ENCODE data around the gene ZBTB26. TPM values are rescaled to one million over a fixed set of nuclear protein-coding genes. Genes with fewer than 3 reads are reported as not detected.
"Not testable (repeated sequence)": the region's sequence is repeated elsewhere in the genome, so short reads cannot be mapped to it uniquely, and the experiment has no call there.

The ZBTB26 gene
- total and polyA plus RNA-seq, 12 donors, result 2.0 to 5.5 (median 3.7) TPM

DNA sequence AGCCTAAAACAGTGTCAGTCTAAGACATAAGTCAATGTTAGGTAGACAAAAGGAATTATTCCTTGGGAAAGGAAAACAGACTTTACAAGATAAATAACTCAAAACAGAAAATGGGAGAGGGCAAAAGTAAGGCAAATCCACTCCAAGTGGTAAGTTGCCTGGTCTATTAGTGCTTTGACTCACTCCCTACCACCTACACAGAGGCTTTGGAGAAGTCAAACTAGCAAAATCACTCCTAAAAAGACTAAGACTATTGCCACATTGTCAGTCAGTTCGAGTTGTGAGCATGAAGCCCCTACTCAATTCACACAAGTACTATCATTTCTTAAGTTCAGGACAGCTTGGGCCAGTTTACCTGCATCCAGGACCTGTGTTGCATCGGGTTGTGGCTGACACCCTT, 13.0 kb downstream of the ZBTB26 start:
- Histone ChIP-seq H3K9me3 (no peaks in the 10 kb centered on the region), H3K27ac (no peak overlapping the region), H3K36me3 (peaks cover 0 to 40% (median 11%) of the 10 kb centered on the region in 9 donors), H3K4me1 (peaks cover 0 to 8% (median 5%) of the 10 kb centered on the region in 9 donors), H3K27me3 (no peaks in the 10 kb centered on the region), H3K4me3 (no peak overlapping the region)
- intact Hi-C loops (cut with DNase I), result no loop called here
- TF ChIP-seq, protein P1, sequence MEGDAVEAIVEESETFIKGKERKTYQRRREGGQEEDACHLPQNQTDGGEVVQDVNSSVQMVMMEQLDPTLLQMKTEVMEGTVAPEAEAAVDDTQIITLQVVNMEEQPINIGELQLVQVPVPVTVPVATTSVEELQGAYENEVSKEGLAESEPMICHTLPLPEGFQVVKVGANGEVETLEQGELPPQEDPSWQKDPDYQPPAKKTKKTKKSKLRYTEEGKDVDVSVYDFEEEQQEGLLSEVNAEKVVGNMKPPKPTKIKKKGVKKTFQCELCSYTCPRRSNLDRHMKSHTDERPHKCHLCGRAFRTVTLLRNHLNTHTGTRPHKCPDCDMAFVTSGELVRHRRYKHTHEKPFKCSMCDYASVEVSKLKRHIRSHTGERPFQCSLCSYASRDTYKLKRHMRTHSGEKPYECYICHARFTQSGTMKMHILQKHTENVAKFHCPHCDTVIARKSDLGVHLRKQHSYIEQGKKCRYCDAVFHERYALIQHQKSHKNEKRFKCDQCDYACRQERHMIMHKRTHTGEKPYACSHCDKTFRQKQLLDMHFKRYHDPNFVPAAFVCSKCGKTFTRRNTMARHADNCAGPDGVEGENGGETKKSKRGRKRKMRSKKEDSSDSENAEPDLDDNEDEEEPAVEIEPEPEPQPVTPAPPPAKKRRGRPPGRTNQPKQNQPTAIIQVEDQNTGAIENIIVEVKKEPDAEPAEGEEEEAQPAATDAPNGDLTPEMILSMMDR (IDR thresholded peaks at IDR 0.05), result no peak
- DNase-seq, result no peak
- ATAC-seq, result no peak
- 88 to 90% methylated on average over 2 of the region's 2 CpGs for WGBS, 2 donors

DNA sequence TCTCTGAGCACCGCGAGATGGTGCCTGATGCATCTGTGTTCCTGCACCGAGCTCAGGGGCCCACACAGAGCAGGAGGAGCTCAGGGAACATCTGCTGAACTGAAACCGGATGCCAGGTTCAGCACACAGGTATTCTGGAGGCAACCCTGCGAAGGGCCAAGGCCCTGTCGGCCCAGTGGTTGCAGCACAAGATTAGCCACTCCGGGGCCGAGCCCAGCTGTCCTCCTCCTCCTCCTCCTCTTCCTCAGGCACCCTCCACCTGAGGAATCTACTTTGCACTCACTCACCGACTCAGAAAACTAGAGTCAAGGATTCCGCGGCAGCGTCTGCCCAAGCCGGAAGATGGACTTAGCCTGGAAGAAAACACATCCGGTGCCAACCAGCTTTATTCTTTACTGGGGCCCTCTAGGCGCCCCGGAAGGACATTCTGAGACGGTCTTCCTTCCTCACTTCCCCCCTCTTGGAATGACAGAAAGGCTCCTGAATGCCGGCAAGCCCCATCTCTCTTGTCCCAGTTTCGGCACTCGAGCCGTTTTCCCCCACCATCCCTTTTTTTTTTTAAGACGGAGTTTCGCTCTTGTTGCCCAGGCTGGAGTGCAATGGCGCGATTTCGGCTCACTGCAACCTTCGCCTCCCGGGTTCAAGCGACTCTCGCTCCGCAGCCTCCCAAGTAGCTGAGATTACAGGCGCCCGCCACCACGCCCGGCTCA, 18.2 kb downstream of the ZBTB26 start, which contains the start of gene ZBTB6:
Gene ZBTB6 (minus strand): TSS at position 360 of the 710 bp plus-strand sequence. CDS start 1,251 bp downstream, outside the sequence.
- ATAC-seq, result peak; percentile 95 to 100 (median 99)
- 1% methylated on average over 35 of the region's 35 CpGs for WGBS, 2 donors
- DNase-seq, result peak; percentile 52 to 80
- Histone ChIP-seq H3K4me1 (peaks cover 4 to 24% (median 18%) of the 10 kb centered on the region in 9 donors), H3K4me3 (peak within 1 kb of the TSS; percentile 45 to 91 (median 84)), H3K27me3 (no peaks in the 10 kb centered on the region), H3K36me3 (peaks cover 0 to 46% (median 13%) of the 10 kb centered on the region in 9 donors), H3K9me3 (no peaks in the 10 kb centered on the region), H3K27ac (peak within 1 kb of the TSS; percentile 57 to 92 (median 84))
- intact Hi-C loops (cut with DNase I), result loop anchor here in 1 of 10 donors (5.0 kb wide), 1 partner anchor 74 kb away; no protein-coding TSS in a partner anchor
- TF ChIP-seq, protein P1 (IDR thresholded peaks at IDR 0.05), result no peak

DNA sequence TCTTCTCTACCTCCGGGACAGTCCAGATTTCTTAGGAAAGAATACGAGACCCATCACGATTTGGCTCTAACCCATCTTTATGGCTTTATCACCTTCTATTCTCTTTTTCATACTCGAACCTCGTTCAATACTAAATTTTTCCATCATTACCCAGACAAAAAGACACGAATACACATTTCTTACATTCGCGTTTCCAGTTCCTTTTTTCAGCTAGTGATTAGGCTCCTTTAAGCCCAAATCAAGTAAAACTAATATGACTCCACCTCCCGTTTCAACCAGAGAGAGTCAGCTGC, 18.7 kb downstream of the ZBTB26 start:
- H3K4me1 ChIP-seq, result peaks cover 4 to 24% (median 18%) of the 10 kb centered on the region in 9 donors
- TF ChIP-seq, protein P1 (IDR thresholded peaks at IDR 0.05), result no peak
- H3K4me3 ChIP-seq, result peak overlapping the region; percentile 45 to 91 (median 84)
- 6 to 7% methylated on average over 9 of the region's 9 CpGs for WGBS, 2 donors
- no peaks in the 10 kb centered on the region for H3K27me3 ChIP-seq
- peak overlapping the region in 9 of 10 donors; percentile 57 to 92 (median 86) for H3K27ac ChIP-seq
- DNase-seq, result no peak
- intact Hi-C loops (cut with DNase I), result loop anchor here in 1 of 10 donors (5.0 kb wide), 1 partner anchor 75 kb away; no protein-coding TSS in a partner anchor
- peaks cover 0 to 43% (median 13%) of the 10 kb centered on the region in 9 donors for H3K36me3 ChIP-seq
- no peaks in the 10 kb centered on the region for H3K9me3 ChIP-seq
- ATAC-seq, result no peak

- H3K27ac ChIP-seq, result peak overlapping the region in 1 of 10 donors; percentile 91
- ATAC-seq, H3K27me3 ChIP-seq, H3K9me3 ChIP-seq, H3K4me3 ChIP-seq, DNase-seq: not testable (repeated sequence)
- H3K36me3 ChIP-seq, result peaks cover 0 to 35% (median 6%) of the 10 kb centered on the region in 9 donors
- WGBS, 2 donors, result 93% methylated on average over 16 of the region's 16 CpGs
- intact Hi-C loops (cut with DNase I), result loop anchor here in 3 of 10 donors (5.0 to 10.0 kb wide), 3 partner anchors 36 to 89 kb away; partner anchors contain the start of gene RABGAP1 (in 2 of the 3)
- H3K4me1 ChIP-seq, result peaks cover 5 to 38% (median 29%) of the 10 kb centered on the region in 9 donors
Observed at GRCh38 chr9:122906122-122906521, 25.2 kb downstream of the ZBTB26 start.

All from heart right ventricle (tissue), 16 donors.